ENCODE data around the gene NPEPPS. TPM values are rescaled to one million over a fixed set of nuclear protein-coding genes. Genes with fewer than 3 reads are reported as not detected.
A peak's percentile ranks its signal among the peaks of the same experiment; 100 is the strongest.

Gene NPEPPS
- total and polyA plus RNA-seq, 2 of the 13 experiments (the other 11 are each of a cell fraction or from before 2014, with no cell fraction given): 53.5 to 127 TPM

- TF ChIP-seq YY1 (IDR thresholded peaks at IDR 0.05; ENCODE audit: insufficient read depth, insufficient replicate concordance, low read depth, low read length) (peak; percentile 81), NFYB (CRISPR knock-in tag; IDR thresholded peaks at IDR 0.05) (peak; percentile 88), ZFYVE20 (CRISPR knock-in tag; IDR thresholded peaks at IDR 0.05; ENCODE audit: borderline replicate concordance, low read depth) (no peak; the same call in 1 of the 2 replicates), ZNF549 (CRISPR knock-in tag; IDR thresholded peaks at IDR 0.05) (no peak), ARNT2 (CRISPR knock-in tag; IDR thresholded peaks at IDR 0.05; ENCODE audit: low read depth) (peak; percentile 80), NFE2L1 (CRISPR knock-in tag; IDR thresholded peaks at IDR 0.05; ENCODE audit: borderline replicate concordance) (no peak), EP300 (IDR thresholded peaks at IDR 0.05; ENCODE audit: low read depth in 2 of 2, low read length in 2 of 2) (0 out of 4 replicates have a peak, but pooled peaks of 1 of the 2 experiments have one; percentile 17), EP300 (CRISPR knock-in tag; IDR thresholded peaks at IDR 0.05; ENCODE audit: borderline replicate concordance) (0 out of 2 replicates have a peak, but pooled peaks have one; percentile 49), ZFP90 (CRISPR knock-in tag; IDR thresholded peaks at IDR 0.05; ENCODE audit: borderline replicate concordance) (peak; percentile 41; the same call in 1 of the 2 replicates), ZKSCAN1 (IDR thresholded peaks at IDR 0.05; ENCODE audit: low read length) (no peak), ATF7 (IDR thresholded peaks at IDR 0.05) (no peak), ATF7 (CRISPR knock-in tag; IDR thresholded peaks at IDR 0.05) (no peak), POLR2AphosphoS5 (IDR thresholded peaks at IDR 0.05; ENCODE audit: low read depth, low read length) (no peak; the same call in none of the 2 replicates)
Measured at GRCh38 chr17:47650525-47651522, 119.9 kb downstream of the NPEPPS start (continued).
